ENCODE results near the gene RNLS.

The RNLS gene

DNA sequence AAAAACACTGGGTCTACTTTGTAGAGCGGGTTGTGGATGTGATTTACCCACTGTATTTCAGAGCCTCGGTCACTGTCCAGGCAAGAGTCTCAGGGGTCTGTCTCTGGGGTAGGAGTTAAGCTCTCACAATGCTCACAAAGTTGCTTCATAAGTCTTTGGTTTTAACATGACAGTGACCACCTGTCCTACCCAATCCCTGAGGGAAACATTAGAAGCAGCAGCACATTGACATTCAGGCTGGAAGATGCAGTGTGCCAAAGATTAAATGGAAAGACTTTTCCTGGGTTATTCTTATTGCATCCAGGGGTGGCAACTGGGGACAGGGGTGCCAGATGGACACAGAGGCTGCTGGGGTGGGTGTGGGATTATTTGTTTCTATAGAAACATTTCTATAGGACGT, 330.0 kb downstream of the RNLS start:
- Histone ChIP-seq H3K36me3 (replicated peaks; ENCODE audit: low read depth, low read length) (no peaks in the 10 kb centered on the region), H3K27me3 (ENCODE audit: low read depth, low read length) (no peaks in the 10 kb centered on the region), H3K27ac (ENCODE audit: low read length) (no peak overlapping the region), H3K9me3 (ENCODE audit: insufficient read depth, low read length) (no peaks in the 10 kb centered on the region), H3K4me2 (ENCODE audit: low read length) (no peak overlapping the region), H2AFZ (ENCODE audit: low read depth, low read length) (no peak overlapping the region), H3K4me3 (ENCODE audit: low read length) (no peak overlapping the region), H3K9ac (ENCODE audit: low read length) (no peak overlapping the region), H4K20me1 (ENCODE audit: insufficient read depth, low read length) (no peaks in the 10 kb centered on the region), H3K4me1 (ENCODE audit: low read length) (peaks cover 2% of the 10 kb centered on the region; the same call in 1 of the 2 replicates), H3K79me2 (ENCODE audit: low read length) (no peaks in the 10 kb centered on the region)
- TF ChIP-seq CTCF (IDR thresholded peaks at IDR 0.05; ENCODE audit: low read depth, low read length) (no peak), EZH2phosphoT487 (IDR thresholded peaks at IDR 0.05; ENCODE audit: low read depth) (no peak)

GRCh38 chr10:88249450-88249849, 333.7 kb downstream of the RNLS start:
- Histone ChIP-seq H3K4me3 (ENCODE audit: low read length) (no peak overlapping the region), H3K9ac (ENCODE audit: low read length) (no peak overlapping the region), H3K79me2 (ENCODE audit: low read length) (no peaks in the 10 kb centered on the region), H3K36me3 (replicated peaks; ENCODE audit: low read depth, low read length) (no peaks in the 10 kb centered on the region), H3K27me3 (ENCODE audit: low read depth, low read length) (no peaks in the 10 kb centered on the region), H2AFZ (ENCODE audit: low read depth, low read length) (no peak overlapping the region), H3K27ac (ENCODE audit: low read length) (no peak overlapping the region), H3K9me3 (ENCODE audit: insufficient read depth, low read length) (no peaks in the 10 kb centered on the region), H3K4me2 (ENCODE audit: low read length) (no peak overlapping the region), H4K20me1 (ENCODE audit: insufficient read depth, low read length) (no peaks in the 10 kb centered on the region), H3K4me1 (ENCODE audit: low read length) (peaks cover 2% of the 10 kb centered on the region; the same call in 1 of the 2 replicates)
- TF ChIP-seq EZH2phosphoT487 (IDR thresholded peaks at IDR 0.05; ENCODE audit: low read depth), result no peak

DNA sequence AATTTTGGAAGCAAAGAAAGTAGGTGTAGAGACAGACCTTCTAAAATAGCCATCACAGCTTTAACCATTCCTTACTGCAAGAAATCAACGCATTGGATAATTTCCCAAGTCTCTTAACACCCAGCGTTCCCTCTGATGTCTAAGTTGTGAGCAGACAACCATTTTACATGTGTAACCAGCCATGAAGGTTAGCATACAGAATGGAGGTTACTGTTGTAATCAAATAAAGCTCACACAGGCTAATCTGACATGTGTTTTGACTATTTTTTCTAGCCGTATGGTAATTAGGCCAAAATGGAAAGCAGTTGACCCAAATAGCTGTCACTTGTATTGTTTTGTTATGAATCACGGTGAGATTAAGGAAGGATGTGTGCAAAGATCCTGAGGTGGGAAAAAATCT, 336.4 kb downstream of the RNLS start:
- Histone ChIP-seq H3K79me2 (ENCODE audit: low read length) (no peaks in the 10 kb centered on the region), H3K27ac (ENCODE audit: low read length) (no peak overlapping the region), H3K27me3 (ENCODE audit: low read depth, low read length) (no peaks in the 10 kb centered on the region), H3K9me3 (ENCODE audit: insufficient read depth, low read length) (no peaks in the 10 kb centered on the region), H3K36me3 (replicated peaks; ENCODE audit: low read depth, low read length) (no peaks in the 10 kb centered on the region), H2AFZ (ENCODE audit: low read depth, low read length) (no peak overlapping the region), H3K4me3 (ENCODE audit: low read length) (no peak overlapping the region), H3K4me2 (ENCODE audit: low read length) (no peak overlapping the region), H4K20me1 (ENCODE audit: insufficient read depth, low read length) (no peaks in the 10 kb centered on the region), H3K9ac (ENCODE audit: low read length) (no peak overlapping the region), H3K4me1 (ENCODE audit: low read length) (no peaks in the 10 kb centered on the region)
- TF ChIP-seq EZH2phosphoT487 (IDR thresholded peaks at IDR 0.05; ENCODE audit: low read depth) (no peak), CTCF (IDR thresholded peaks at IDR 0.05; ENCODE audit: low read depth, low read length) (no peak)

- Histone ChIP-seq H3K27me3 (ENCODE audit: low read depth, low read length) (no peaks in the 10 kb centered on the region), H2AFZ (ENCODE audit: low read depth, low read length) (no peak overlapping the region), H3K79me2 (ENCODE audit: low read length) (no peaks in the 10 kb centered on the region), H3K4me1 (ENCODE audit: low read length) (no peaks in the 10 kb centered on the region), H3K27ac (ENCODE audit: low read length) (no peak overlapping the region), H3K9me3 (ENCODE audit: insufficient read depth, low read length) (no peaks in the 10 kb centered on the region), H3K36me3 (replicated peaks; ENCODE audit: low read depth, low read length) (no peaks in the 10 kb centered on the region), H3K4me3 (ENCODE audit: low read length) (no peak overlapping the region), H3K9ac (ENCODE audit: low read length) (no peak overlapping the region), H3K4me2 (ENCODE audit: low read length) (no peak overlapping the region), H4K20me1 (ENCODE audit: insufficient read depth, low read length) (no peaks in the 10 kb centered on the region)
- TF ChIP-seq CTCF (IDR thresholded peaks at IDR 0.05; ENCODE audit: low read depth, low read length) (no peak), EZH2phosphoT487 (IDR thresholded peaks at IDR 0.05; ENCODE audit: low read depth) (no peak)
Measured at GRCh38 chr10:88245974-88246511, 337.1 kb downstream of the RNLS start.
